AG04450 (cell line): ENCODE results near the gene KLRK1. TPM values are rescaled to one million over a fixed set of nuclear protein-coding genes. Genes with fewer than 3 reads are reported as not detected.

Experiments used
- polyA plus RNA-seq: library from polyadenylated mRNA; depleted of rRNA; stranded (reverse); fragments of >200 nt; gene quantifications from 2 replicates; pipeline ENCODE4 v1.2.3, GENCODE V29; 2011; rRNA removed

The KLRK1 gene
- polyA plus RNA-seq, 1 experiment: not detected

Other genes starting within 250 kb of the KLRK1 start
- gene OLR1, start 217.9 kb downstream of the KLRK1 start, polyA plus RNA-seq: 13.0 and 15.3 TPM in 2 replicates
- 7.2 and 8.3 TPM in 2 replicates for gene TMEM52B, start 211.0 kb downstream of the KLRK1 start, polyA plus RNA-seq
- 181 and 196 TPM in 2 replicates for gene GABARAPL1, start 177.2 kb downstream of the KLRK1 start, polyA plus RNA-seq
- 0.11 and 0.33 TPM in 2 replicates for gene KLRD1, start 82.2 kb downstream of the KLRK1 start, polyA plus RNA-seq
- not detected in 2 replicates for gene KLRC4, start 19.7 kb upstream of the KLRK1 start, polyA plus RNA-seq
- not detected in 2 replicates for gene KLRC3, start 30.6 kb upstream of the KLRK1 start, polyA plus RNA-seq
- gene KLRC2, start 46.0 kb upstream of the KLRK1 start, polyA plus RNA-seq: not detected in 2 replicates
- not detected in 2 replicates for gene KLRC1, start 63.3 kb upstream of the KLRK1 start, polyA plus RNA-seq
- gene EIF2S3B, start 115.8 kb upstream of the KLRK1 start, polyA plus RNA-seq: 1.3 and 1.5 TPM in 2 replicates
- gene MAGOHB, start 223.6 kb upstream of the KLRK1 start, polyA plus RNA-seq: 22.5 and 42.9 TPM in 2 replicates